Measurements from ENCODE around the gene ZMYND11. TPM values are rescaled to one million over a fixed set of nuclear protein-coding genes. Genes with fewer than 3 reads are reported as not detected.

Gene ZMYND11
- total RNA-seq, 1 experiment from 2014 or later: 101 TPM

DNA sequence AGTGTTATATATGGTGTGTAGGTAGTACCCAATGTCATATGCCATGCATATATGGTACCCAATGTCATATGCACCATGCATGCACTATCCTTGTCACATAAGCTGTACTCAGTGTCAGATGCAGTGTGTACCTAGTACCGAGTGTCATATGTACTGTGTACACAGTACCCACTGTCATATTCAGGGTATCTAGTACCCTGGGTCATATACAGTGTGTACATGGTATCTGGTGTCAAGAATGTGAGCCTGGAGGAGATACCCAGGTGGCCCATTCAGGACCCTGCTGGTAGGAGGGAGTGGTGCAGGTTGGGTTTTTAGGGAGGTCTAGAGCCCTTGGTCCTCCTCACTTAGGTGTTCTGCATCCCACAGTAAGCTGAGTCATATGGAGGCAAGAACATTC lies 1.8 kb downstream of the ZMYND11 start:
- no peak overlapping the region for H3K4me3 ChIP-seq (ENCODE audit: low read depth, low read length)
- intact Hi-C loops (cut with micrococcal nuclease; ENCODE audit: unreplicated experiment): no loop called here
- BruUV-seq (replicated peaks): no TSS peak

DNA sequence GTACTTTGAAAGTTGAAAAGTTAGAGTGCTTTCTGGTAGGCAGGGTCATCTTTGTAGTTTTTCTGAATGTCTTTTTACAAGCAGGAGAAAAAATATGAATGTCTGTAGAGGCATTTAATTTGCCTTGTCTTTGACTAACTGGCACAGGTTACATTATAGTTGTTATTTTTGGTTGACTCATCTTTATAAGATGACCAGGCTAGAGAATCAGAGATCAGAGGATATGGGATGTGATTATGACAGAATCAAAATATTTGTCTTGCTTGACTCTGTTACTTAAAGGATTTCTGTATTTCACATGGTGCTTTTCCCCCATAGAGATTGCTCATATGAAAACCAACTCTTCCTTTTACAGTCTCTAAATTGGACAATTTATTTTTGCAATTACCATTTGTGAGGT lies 2.4 kb downstream of the ZMYND11 start:
- Mint-ChIP-seq H3K27me3 (ENCODE audit: insufficient read depth, unreplicated experiment) (no peaks in the 10 kb centered on the region), H3K36me3 (ENCODE audit: insufficient read depth, unreplicated experiment) (peaks cover 25% of the 10 kb centered on the region), H3K27ac (ENCODE audit: unreplicated experiment) (no peak overlapping the region), H3K9me3 (ENCODE audit: unreplicated experiment) (no peaks in the 10 kb centered on the region), H3K4me1 (ENCODE audit: low read depth, unreplicated experiment) (peaks cover 33% of the 10 kb centered on the region), H3K4me3 (ENCODE audit: unreplicated experiment) (peak overlapping the region; percentile 96)
- Histone ChIP-seq H3K4me3 (ENCODE audit: low read depth, low read length) (no peak overlapping the region), H3K36me3 (ENCODE audit: control insufficient read depth, insufficient read depth, low read length) (no peaks in the 10 kb centered on the region), H3K9me3 (no peaks in the 10 kb centered on the region), H3K27me3 (replicated peaks; ENCODE audit: control insufficient read depth, insufficient read depth, low read length) (no peaks in the 10 kb centered on the region), H3K4me1 (peaks cover 44% of the 10 kb centered on the region)
- DNase-seq: no peak
- TSS peak; percentile 7 for BruUV-seq (replicated peaks)
- POLR2A ChIA-PET: no interaction called here
- TF ChIP-seq, protein P1, sequence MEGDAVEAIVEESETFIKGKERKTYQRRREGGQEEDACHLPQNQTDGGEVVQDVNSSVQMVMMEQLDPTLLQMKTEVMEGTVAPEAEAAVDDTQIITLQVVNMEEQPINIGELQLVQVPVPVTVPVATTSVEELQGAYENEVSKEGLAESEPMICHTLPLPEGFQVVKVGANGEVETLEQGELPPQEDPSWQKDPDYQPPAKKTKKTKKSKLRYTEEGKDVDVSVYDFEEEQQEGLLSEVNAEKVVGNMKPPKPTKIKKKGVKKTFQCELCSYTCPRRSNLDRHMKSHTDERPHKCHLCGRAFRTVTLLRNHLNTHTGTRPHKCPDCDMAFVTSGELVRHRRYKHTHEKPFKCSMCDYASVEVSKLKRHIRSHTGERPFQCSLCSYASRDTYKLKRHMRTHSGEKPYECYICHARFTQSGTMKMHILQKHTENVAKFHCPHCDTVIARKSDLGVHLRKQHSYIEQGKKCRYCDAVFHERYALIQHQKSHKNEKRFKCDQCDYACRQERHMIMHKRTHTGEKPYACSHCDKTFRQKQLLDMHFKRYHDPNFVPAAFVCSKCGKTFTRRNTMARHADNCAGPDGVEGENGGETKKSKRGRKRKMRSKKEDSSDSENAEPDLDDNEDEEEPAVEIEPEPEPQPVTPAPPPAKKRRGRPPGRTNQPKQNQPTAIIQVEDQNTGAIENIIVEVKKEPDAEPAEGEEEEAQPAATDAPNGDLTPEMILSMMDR (IDR thresholded peaks at IDR 0.05; ENCODE audit: insufficient read depth in 1 of 2, low read depth in 1 of 2, low read length in 1 of 2, severe bottlenecking in 1 of 2, unreplicated experiment in 1 of 2): no peak
- intact Hi-C loops (cut with micrococcal nuclease; ENCODE audit: unreplicated experiment): no loop called here
- CTCF ChIA-PET: interaction anchor here (0.6 kb wide), 1 partner anchor 67 kb away, joined by 4 read pairs; no protein-coding TSS in a partner anchor

More for the DNA sequence above, 1.8 kb downstream of the ZMYND11 start:
- H3K9me3 Mint-ChIP-seq (ENCODE audit: unreplicated experiment): no peaks in the 10 kb centered on the region
- H3K27ac Mint-ChIP-seq (ENCODE audit: unreplicated experiment): no peak overlapping the region
- peak; percentile 74 to 77 for DNase-seq
- H3K27me3 Mint-ChIP-seq (ENCODE audit: insufficient read depth, unreplicated experiment): no peaks in the 10 kb centered on the region
- no peaks in the 10 kb centered on the region for H3K9me3 ChIP-seq
- H3K4me1 ChIP-seq: peaks cover 42% of the 10 kb centered on the region
- ChIA-PET CTCF (no interaction called here), POLR2A (no interaction called here)
- H3K4me1 Mint-ChIP-seq (ENCODE audit: low read depth, unreplicated experiment): peaks cover 34% of the 10 kb centered on the region
- H3K4me3 Mint-ChIP-seq (ENCODE audit: unreplicated experiment): peak overlapping the region; percentile 96
- H3K36me3 Mint-ChIP-seq (ENCODE audit: insufficient read depth, unreplicated experiment): peaks cover 24% of the 10 kb centered on the region
- no peaks in the 10 kb centered on the region for H3K36me3 ChIP-seq (ENCODE audit: control insufficient read depth, insufficient read depth, low read length)
- TF ChIP-seq, protein P1 (IDR thresholded peaks at IDR 0.05; ENCODE audit: insufficient read depth in 1 of 2, low read depth in 1 of 2, low read length in 1 of 2, severe bottlenecking in 1 of 2, unreplicated experiment in 1 of 2): peak; percentile 50 to 56
- H3K27me3 ChIP-seq (replicated peaks; ENCODE audit: control insufficient read depth, insufficient read depth, low read length): no peaks in the 10 kb centered on the region

DNA sequence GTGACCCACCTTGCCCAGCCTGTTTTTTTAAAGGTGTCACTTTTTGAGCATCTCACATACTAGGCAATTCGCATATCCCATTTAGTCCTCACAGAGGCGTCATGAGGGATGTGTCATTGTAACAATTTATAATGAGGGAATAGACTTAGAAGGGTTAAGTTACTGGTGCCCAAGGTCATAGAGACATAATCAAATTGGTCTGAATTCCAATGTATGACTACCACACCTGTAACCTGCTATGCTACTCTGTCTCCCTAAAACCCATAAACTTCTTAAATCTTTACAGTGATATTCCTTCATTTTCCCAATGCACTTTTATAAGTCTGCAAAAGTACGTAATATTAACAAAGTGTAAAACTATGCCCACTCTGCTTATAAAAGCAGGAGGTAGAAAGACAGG lies 7.1 kb downstream of the ZMYND11 start:
- Mint-ChIP-seq H3K9me3 (ENCODE audit: unreplicated experiment) (peaks cover 26% of the 10 kb centered on the region), H3K4me3 (ENCODE audit: unreplicated experiment) (no peak overlapping the region), H3K27ac (ENCODE audit: unreplicated experiment) (no peak overlapping the region), H3K4me1 (ENCODE audit: low read depth, unreplicated experiment) (peaks cover 25% of the 10 kb centered on the region), H3K27me3 (ENCODE audit: insufficient read depth, unreplicated experiment) (no peaks in the 10 kb centered on the region), H3K36me3 (ENCODE audit: insufficient read depth, unreplicated experiment) (peaks cover 21% of the 10 kb centered on the region)
- CTCF ChIA-PET: no interaction called here
- DNase-seq: no peak
- POLR2A ChIA-PET: no interaction called here
- no peak overlapping the region for H3K4me3 ChIP-seq (ENCODE audit: low read depth, low read length)
- peaks cover 23% of the 10 kb centered on the region for H3K4me1 ChIP-seq
- peaks cover 14% of the 10 kb centered on the region for H3K9me3 ChIP-seq
- no peaks in the 10 kb centered on the region for H3K27me3 ChIP-seq (replicated peaks; ENCODE audit: control insufficient read depth, insufficient read depth, low read length)
- H3K36me3 ChIP-seq (ENCODE audit: control insufficient read depth, insufficient read depth, low read length): peaks cover 2% of the 10 kb centered on the region; the same call in 1 of the 2 replicates
- TF ChIP-seq, protein P1 (IDR thresholded peaks at IDR 0.05; ENCODE audit: insufficient read depth in 1 of 2, low read depth in 1 of 2, low read length in 1 of 2, severe bottlenecking in 1 of 2, unreplicated experiment in 1 of 2): no peak
- intact Hi-C loops (cut with micrococcal nuclease; ENCODE audit: unreplicated experiment): no loop called here
- BruUV-seq (replicated peaks): no TSS peak
